GM20000 (cell line): ENCODE data around the gene CHI3L2.
"Not testable (repeated sequence)": the region's sequence is repeated elsewhere in the genome, so short reads cannot be mapped to it uniquely, and the experiment has no call there.

Experiments
- DNase-seq: peaks from one replicate; pipeline ENCODE4 v3.0.0; 2012; ENCODE audit warnings: low spot score
- CTCF ChIP-seq: IDR thresholded peaks from 2 replicates; pipeline ENCODE4 v1.5.1; 2012; ENCODE audit warnings: mild to moderate bottlenecking, control low read depth; ENCODE audit errors: extremely low read depth, missing control alignments

CHI3L2 gene

GRCh38 chr1:111212634-111213335 lies 14.7 kb upstream of the CHI3L2 start:
- TF ChIP-seq CTCF: no peak
- no peak for DNase-seq

GRCh38 chr1:111213412-111213811 lies 14.1 kb upstream of the CHI3L2 start:
- TF ChIP-seq CTCF: no peak
- no peak for DNase-seq

GRCh38 chr1:111214074-111214801 lies 13.3 kb upstream of the CHI3L2 start:
- no peak for TF ChIP-seq CTCF
- DNase-seq: no peak

- no peak for TF ChIP-seq CTCF
Observed at GRCh38 chr1:111214884-111215283, 12.6 kb upstream of the CHI3L2 start.

GRCh38 chr1:111215285-111215684 lies 12.2 kb upstream of the CHI3L2 start:
- not testable (repeated sequence) for DNase-seq

More at GRCh38 chr1:111214884-111215283, 12.6 kb upstream of the CHI3L2 start:
- DNase-seq: no peak

GRCh38 chr1:111216751-111217150 lies 10.8 kb upstream of the CHI3L2 start:
- no peak for TF ChIP-seq CTCF

GRCh38 chr1:111217183-111217910 lies 10.2 kb upstream of the CHI3L2 start:
- TF ChIP-seq CTCF: no peak
- no peak for DNase-seq

More at GRCh38 chr1:111216751-111217150, 10.8 kb upstream of the CHI3L2 start:
- no peak for DNase-seq
